Neural crest cell (in vitro differentiated cells): ENCODE measurements around the gene PTPRS. TPM values are rescaled to one million over a fixed set of nuclear protein-coding genes. Genes with fewer than 3 reads are reported as not detected.
A peak's percentile ranks its signal among the peaks of the same experiment; 100 is the strongest.

Experiments
- DNase-seq: peaks from one replicate; pipeline ENCODE4 v3.0.0; 2021; ENCODE audit warnings: low read depth, mixed read lengths, low spot score
- H3K27ac Mint-ChIP-seq: one replicate; pipeline ENCODE4 v1.8.0; 2021; ENCODE audit warnings: mild to moderate bottlenecking, mixed read lengths; ENCODE audit not compliant: unreplicated experiment
- H3K27me3 Mint-ChIP-seq: 2 replicates; pipeline ENCODE4 v1.8.0; 2021; ENCODE audit warnings: low read depth, mild to moderate bottlenecking, mixed read lengths
- H3K36me3 Mint-ChIP-seq: 2 replicates; pipeline ENCODE4 v1.8.0; 2021; ENCODE audit warnings: low read depth, mild to moderate bottlenecking, mixed read lengths
- H3K4me1 Mint-ChIP-seq: 2 replicates; pipeline ENCODE4 v1.8.0; 2021; ENCODE audit warnings: mixed read lengths
- H3K4me3 Mint-ChIP-seq: one replicate; pipeline ENCODE4 v1.8.0; 2021; ENCODE audit warnings: mild to moderate bottlenecking, mixed read lengths
- H3K9me3 Mint-ChIP-seq: 2 replicates; pipeline ENCODE4 v1.8.0; 2021; ENCODE audit warnings: mixed read lengths
- CTCF ChIP-seq: fragments of 200-600 bp; sonication (generic); conservative IDR thresholded peaks from 2 replicates; pipeline ENCODE4 v1.5.0; 2021; ENCODE audit warnings: antibody characterized with exemption, mild to moderate bottlenecking
- total RNA-seq: library from RNA; stranded (reverse); gene quantifications from 2 replicates; pipeline ENCODE4 v1.2.1, GENCODE V29; 2021

PTPRS gene
- total RNA-seq, 1 donor from 2014 or later: 357 TPM

GRCh38 chr19:5355693-5356092 is 15.1 kb upstream of the PTPRS start:
- H3K4me1 Mint-ChIP-seq: peaks cover 7% of the 10 kb centered on the region
- peaks cover 16% of the 10 kb centered on the region for H3K27me3 Mint-ChIP-seq
- H3K36me3 Mint-ChIP-seq: no peaks in the 10 kb centered on the region
- H3K4me3 Mint-ChIP-seq: no peak overlapping the region
- no peak for TF ChIP-seq CTCF
- H3K27ac Mint-ChIP-seq: no peak overlapping the region
- DNase-seq: no peak
- no peaks in the 10 kb centered on the region for H3K9me3 Mint-ChIP-seq

DNA sequence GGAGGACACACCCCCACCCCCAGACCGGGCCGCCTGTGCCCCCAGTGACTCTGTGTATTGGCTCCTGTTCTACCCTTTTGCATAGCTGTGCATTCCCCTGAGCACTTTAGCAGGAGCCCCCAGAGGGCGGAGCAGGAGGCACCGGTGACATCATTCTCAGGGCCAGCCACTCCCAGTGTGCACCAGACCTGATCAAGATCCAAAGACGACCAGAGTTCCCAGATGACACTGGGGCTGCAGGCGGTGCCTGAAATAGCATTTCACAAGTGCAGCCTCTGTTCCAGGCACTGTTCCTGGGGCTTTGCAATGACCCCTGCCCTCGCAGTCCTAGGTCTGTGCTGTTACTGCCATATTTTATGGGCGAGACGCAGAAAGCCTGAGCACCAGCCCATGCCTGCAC is 14.5 kb upstream of the PTPRS start:
- Mint-ChIP-seq H3K27ac (no peak overlapping the region), H3K9me3 (no peaks in the 10 kb centered on the region), H3K27me3 (peaks cover 16% of the 10 kb centered on the region), H3K4me3 (no peak overlapping the region), H3K4me1 (peaks cover 7% of the 10 kb centered on the region), H3K36me3 (no peaks in the 10 kb centered on the region)
- TF ChIP-seq CTCF: no peak
- no peak for DNase-seq

DNA sequence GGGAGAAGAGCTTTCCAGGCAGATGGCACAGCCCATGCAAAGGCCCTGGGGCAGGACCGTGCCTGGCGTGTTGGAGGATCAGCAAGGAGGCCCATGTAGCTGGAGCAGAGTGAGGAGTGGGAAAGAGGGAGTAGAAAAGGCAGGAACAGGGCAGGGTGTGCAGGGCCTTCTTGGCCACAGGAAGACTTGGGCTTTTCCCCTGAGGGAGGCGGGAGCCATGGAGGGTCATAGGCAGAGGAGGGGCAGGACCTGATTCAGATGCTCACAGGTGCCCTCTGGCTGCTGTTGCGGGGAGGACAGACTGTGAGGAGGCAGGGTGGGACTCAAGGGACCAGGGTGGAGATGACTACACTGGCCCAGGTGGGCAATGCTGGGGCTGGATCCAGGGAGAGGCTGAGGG is 13.8 kb upstream of the PTPRS start:
- Mint-ChIP-seq H3K36me3 (no peaks in the 10 kb centered on the region), H3K4me3 (no peak overlapping the region), H3K27ac (no peak overlapping the region), H3K4me1 (peaks cover 7% of the 10 kb centered on the region), H3K27me3 (peaks cover 16% of the 10 kb centered on the region), H3K9me3 (no peaks in the 10 kb centered on the region)
- DNase-seq: peak; percentile 44
- peak; percentile 52 for TF ChIP-seq CTCF

DNA sequence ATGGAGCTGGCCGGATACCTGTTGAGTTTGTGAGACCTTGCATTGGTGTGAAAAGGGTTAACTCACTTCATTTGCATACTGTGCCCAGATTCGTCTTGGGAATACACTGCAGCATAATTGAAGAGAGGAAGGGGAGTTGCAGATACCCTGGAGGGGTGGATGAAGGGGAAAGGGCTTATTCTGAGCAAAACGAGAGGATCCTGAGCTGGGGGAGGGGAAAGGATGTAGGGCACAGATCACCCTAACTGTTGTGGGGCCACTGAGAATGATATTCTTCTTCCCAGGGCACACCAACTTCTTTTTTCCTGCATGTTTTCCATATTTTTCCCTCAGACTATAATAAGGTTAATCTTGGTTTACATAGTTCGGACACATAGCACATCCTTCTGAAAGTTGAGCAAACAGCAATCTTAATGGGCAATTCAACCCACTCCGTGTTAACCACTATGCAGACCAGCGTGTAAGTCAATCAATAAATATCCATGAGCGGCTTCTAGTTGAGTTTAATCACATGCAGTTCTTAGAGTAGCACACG is 11.7 kb upstream of the PTPRS start:
- Mint-ChIP-seq H3K4me3 (no peak overlapping the region), H3K27ac (peak overlapping the region; percentile 99), H3K36me3 (no peaks in the 10 kb centered on the region)

DNA sequence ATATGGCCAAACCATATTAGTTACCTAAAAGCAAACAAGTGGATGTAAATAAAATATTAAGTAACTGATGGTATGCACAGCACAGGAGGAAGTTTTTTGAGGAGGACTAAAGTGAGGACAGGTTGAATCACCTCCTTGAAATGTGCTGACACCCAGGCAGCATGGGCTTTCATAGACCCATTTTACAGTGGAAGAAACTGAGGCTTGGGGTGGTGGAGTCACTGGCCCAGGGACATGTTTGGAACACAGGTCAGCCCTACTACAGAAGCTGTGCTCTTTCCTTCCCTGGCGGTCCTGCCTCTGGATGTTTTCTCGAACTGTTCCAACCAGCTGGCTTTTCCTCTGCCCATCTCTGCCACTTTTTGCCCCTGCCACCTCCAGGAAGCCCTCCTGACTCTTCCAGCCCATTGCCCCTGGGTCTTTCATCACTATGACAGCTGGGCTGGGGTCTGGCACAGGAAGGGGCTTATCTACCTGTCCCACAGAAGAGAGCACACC is 11.2 kb upstream of the PTPRS start:
- peaks cover 7% of the 10 kb centered on the region for H3K4me1 Mint-ChIP-seq
- no peak for DNase-seq
- peak overlapping the region; percentile 99 for H3K27ac Mint-ChIP-seq
- no peaks in the 10 kb centered on the region for H3K36me3 Mint-ChIP-seq
- peaks cover 4% of the 10 kb centered on the region for H3K9me3 Mint-ChIP-seq
- peaks cover 8% of the 10 kb centered on the region for H3K27me3 Mint-ChIP-seq
- no peak overlapping the region for H3K4me3 Mint-ChIP-seq
- no peak for TF ChIP-seq CTCF

More for the DNA sequence above, 11.7 kb upstream of the PTPRS start:
- no peak for TF ChIP-seq CTCF
- no peak for DNase-seq
- H3K27me3 Mint-ChIP-seq: peaks cover 8% of the 10 kb centered on the region
- peaks cover 4% of the 10 kb centered on the region for H3K9me3 Mint-ChIP-seq
- peaks cover 7% of the 10 kb centered on the region for H3K4me1 Mint-ChIP-seq
